Gastrocnemius medialis (tissue), 4 donors: Measurements from ENCODE around the gene GMPPA.
A peak's percentile ranks its signal among the peaks of the same experiment; 100 is the strongest.

Experiments
- POLR2A ChIP-seq, 2 donors: fragments of 450-650 bp; IDR thresholded peaks; one replicate each; pipeline ENCODE4 v1.6.1; 2017; ENCODE audit warnings: antibody characterized with exemption in 2 of 2, mild to moderate bottlenecking in 2 of 2, moderate library complexity in 2 of 2
- TF ChIP-seq, protein P1 (sequence below), 5 experiments: fragments of 450-650 bp in 3 of 5; fragments of 200-600 bp in 2 of 5; sonication (generic) in 2 of 5; IDR thresholded peaks in 4 of 5; conservative IDR thresholded peaks in 1 of 5; 1 replicate in 4 of 5; 2 replicates in 1 of 5; pipeline ENCODE4 v1.5.1; 2016 to 2019; ENCODE audit warnings: antibody characterized with exemption in 5 of 5, mild to moderate bottlenecking in 3 of 5, moderate library complexity in 3 of 5

DNA sequence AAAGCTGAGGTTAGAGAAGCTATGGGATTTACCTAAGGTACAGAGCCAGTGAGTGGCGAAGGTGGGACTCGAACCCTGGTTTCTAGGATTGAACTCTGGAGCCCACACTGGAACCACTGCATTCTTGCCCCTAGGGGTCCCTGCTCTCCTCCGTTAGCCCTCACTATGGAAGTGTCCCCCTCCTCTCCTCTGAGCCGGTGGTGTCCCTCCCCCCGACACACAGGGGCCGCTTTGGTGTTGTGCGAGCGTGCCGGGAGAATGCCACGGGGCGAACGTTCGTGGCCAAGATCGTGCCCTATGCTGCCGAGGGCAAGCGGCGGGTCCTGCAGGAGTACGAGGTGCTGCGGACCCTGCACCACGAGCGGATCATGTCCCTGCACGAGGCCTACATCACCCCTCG lies 8.5 kb upstream of the GMPPA start:
- TF ChIP-seq, protein P1, sequence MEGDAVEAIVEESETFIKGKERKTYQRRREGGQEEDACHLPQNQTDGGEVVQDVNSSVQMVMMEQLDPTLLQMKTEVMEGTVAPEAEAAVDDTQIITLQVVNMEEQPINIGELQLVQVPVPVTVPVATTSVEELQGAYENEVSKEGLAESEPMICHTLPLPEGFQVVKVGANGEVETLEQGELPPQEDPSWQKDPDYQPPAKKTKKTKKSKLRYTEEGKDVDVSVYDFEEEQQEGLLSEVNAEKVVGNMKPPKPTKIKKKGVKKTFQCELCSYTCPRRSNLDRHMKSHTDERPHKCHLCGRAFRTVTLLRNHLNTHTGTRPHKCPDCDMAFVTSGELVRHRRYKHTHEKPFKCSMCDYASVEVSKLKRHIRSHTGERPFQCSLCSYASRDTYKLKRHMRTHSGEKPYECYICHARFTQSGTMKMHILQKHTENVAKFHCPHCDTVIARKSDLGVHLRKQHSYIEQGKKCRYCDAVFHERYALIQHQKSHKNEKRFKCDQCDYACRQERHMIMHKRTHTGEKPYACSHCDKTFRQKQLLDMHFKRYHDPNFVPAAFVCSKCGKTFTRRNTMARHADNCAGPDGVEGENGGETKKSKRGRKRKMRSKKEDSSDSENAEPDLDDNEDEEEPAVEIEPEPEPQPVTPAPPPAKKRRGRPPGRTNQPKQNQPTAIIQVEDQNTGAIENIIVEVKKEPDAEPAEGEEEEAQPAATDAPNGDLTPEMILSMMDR (IDR thresholded peaks at IDR 0.05 in 4 of 5, conservative IDR thresholded peaks at IDR 0.05 in 1 of 5): peak in 1 of 5 experiments; percentile 36
- TF ChIP-seq POLR2A (IDR thresholded peaks at IDR 0.05): no peak
